SU-DHL-6 (cell line): Measurements from ENCODE around the gene CCDC88A.
"Not testable (repeated sequence)": the region's sequence is repeated elsewhere in the genome, so short reads cannot be mapped to it uniquely, and the experiment has no call there.

Experiments
- H2AFZ ChIP-seq: fragments of 200-600 bp; sonication (generic); 2 replicates; pipeline ENCODE4 v1.6.1; 2014; ENCODE audit warnings: low read depth, mild to moderate bottlenecking, moderate library complexity, mixed read lengths, antibody characterized with exemption, low read length; ENCODE audit not compliant: severe bottlenecking
- H3F3A ChIP-seq: fragments of 200-600 bp; shearing (Covaris generic); 2 replicates; pipeline ENCODE4 v1.6.0; 2016; ENCODE audit warnings: antibody characterized with exemption, mild to moderate bottlenecking; ENCODE audit not compliant: insufficient read depth
- H3K27ac ChIP-seq: fragments of 200-600 bp; sonication (generic); 2 replicates; pipeline ENCODE4 v1.5.1; 2016; ENCODE audit warnings: low read depth, mild to moderate bottlenecking, low read length, moderate library complexity, mixed read lengths
- H3K27me3 ChIP-seq: fragments of 200-600 bp; sonication (generic), shearing (Covaris generic); 2 replicates; pipeline ENCODE4 v1.6.0; 2014; ENCODE audit warnings: mild to moderate bottlenecking, low read length
- H3K36me3 ChIP-seq: fragments of 200-600 bp; sonication (generic); 2 replicates; pipeline ENCODE4 v1.6.1; 2014; ENCODE audit warnings: mild to moderate bottlenecking, low read length, mixed read lengths
- H3K4me2 ChIP-seq: fragments of 300-600, 200-600 bp; shearing (Covaris generic), sonication (generic); 2 replicates; pipeline ENCODE4 v1.6.0; 2014; ENCODE audit warnings: low read length, low read depth, mild to moderate bottlenecking; ENCODE audit not compliant: poor library complexity, severe bottlenecking
- H3K4me3 ChIP-seq: fragments of 200-600 bp; sonication (generic); 2 replicates; pipeline ENCODE4 v1.5.1; 2014; ENCODE audit warnings: antibody characterized with exemption, low read length, mild to moderate bottlenecking, mixed read lengths; ENCODE audit not compliant: insufficient read depth, poor library complexity, severe bottlenecking
- H3K79me2 ChIP-seq: fragments of 200-600 bp; sonication (generic); 2 replicates; pipeline ENCODE4 v1.6.1; 2014; ENCODE audit warnings: mild to moderate bottlenecking, low read length, moderate library complexity; ENCODE audit not compliant: insufficient read depth
- H3K9ac ChIP-seq: fragments of 200-600 bp; sonication (generic); 2 replicates; pipeline ENCODE4 v1.7.0; 2014; ENCODE audit warnings: mild to moderate bottlenecking, low read length
- H3K9me2 ChIP-seq: fragments of 200-600 bp; sonication (generic); replicated peaks from 2 replicates; pipeline ENCODE4 v1.6.1; 2014; ENCODE audit warnings: low read length; ENCODE audit not compliant: insufficient read depth
- H3K9me3 ChIP-seq: fragments of 200-600 bp; sonication (generic); 2 replicates; pipeline ENCODE4 v1.6.1; 2014; ENCODE audit warnings: low read length, mixed read lengths; ENCODE audit not compliant: insufficient read depth
- H4K20me1 ChIP-seq: fragments of 200-600 bp; sonication (generic); 2 replicates; pipeline ENCODE4 v1.6.1; 2014; ENCODE audit warnings: low read depth, mild to moderate bottlenecking, antibody characterized with exemption, low read length, moderate library complexity, mixed read lengths
- CTCF ChIP-seq: fragments of 200-600 bp; sonication (generic); IDR thresholded peaks from one replicate; pipeline ENCODE4 v1.5.1; 2017; ENCODE audit warnings: antibody characterized with exemption, mild to moderate bottlenecking, low read length, moderate library complexity; ENCODE audit not compliant: insufficient read depth, poor library complexity, severe bottlenecking
- EZH2phosphoT487 ChIP-seq: fragments of 200-600 bp; sonication (generic), shearing (Covaris generic); conservative IDR thresholded peaks from 2 replicates; pipeline ENCODE4 v1.6.1; 2018; ENCODE audit warnings: mild to moderate bottlenecking, antibody characterized with exemption, low read length, moderate library complexity, mixed read lengths

CCDC88A gene

GRCh38 chr2:55268907-55269644, 150.6 kb downstream of the CCDC88A start, which contains the start of gene MTIF2:
MTIF2 (minus strand) TSS chr2:55269231; CDS start chr2:55263858, 5,373 bp downstream.
- H2AFZ ChIP-seq: peak within 1 kb of the TSS; percentile 80
- peak within 1 kb of the TSS; percentile 47 for H3K27ac ChIP-seq
- no peaks in the 10 kb centered on the region for H3K9me2 ChIP-seq
- peak within 1 kb of the TSS; percentile 79 for H3K4me3 ChIP-seq
- H4K20me1 ChIP-seq: no peaks in the 10 kb centered on the region
- H3K27me3 ChIP-seq: no peaks in the 10 kb centered on the region
- H3K4me2 ChIP-seq: peak within 1 kb of the TSS; percentile 98
- H3K9me3 ChIP-seq: no peaks in the 10 kb centered on the region
- peaks cover 4% of the 10 kb centered on the region; the same call in 1 of the 2 replicates for H3K36me3 ChIP-seq
- H3K9ac ChIP-seq: peak within 1 kb of the TSS; percentile 92
- TF ChIP-seq EZH2phosphoT487 (no peak), CTCF (no peak)
- peaks cover 16% of the 10 kb centered on the region for H3K79me2 ChIP-seq
- H3F3A ChIP-seq: peaks cover 16% of the 10 kb centered on the region

- Histone ChIP-seq H3K27ac (peak overlapping the region; percentile 47), H3K36me3 (peaks cover 4% of the 10 kb centered on the region; the same call in 1 of the 2 replicates), H3F3A (peaks cover 21% of the 10 kb centered on the region), H3K9me3 (no peaks in the 10 kb centered on the region), H3K4me3 (peak overlapping the region; percentile 79), H2AFZ (peak overlapping the region; percentile 80), H3K4me2 (peak overlapping the region; percentile 98), H3K79me2 (peaks cover 16% of the 10 kb centered on the region), H3K9ac (peak overlapping the region; percentile 92), H4K20me1 (no peaks in the 10 kb centered on the region), H3K27me3 (no peaks in the 10 kb centered on the region), H3K9me2 (no peaks in the 10 kb centered on the region)
- no peak for TF ChIP-seq EZH2phosphoT487
- TF ChIP-seq CTCF: no peak
These were observed 151.3 kb downstream of the CCDC88A start for GRCh38 chr2:55268288-55268906.

GRCh38 chr2:55259586-55259985, 160.1 kb downstream of the CCDC88A start:
- not testable (repeated sequence) for H3K9me2 ChIP-seq, H3K4me2 ChIP-seq, H3K79me2 ChIP-seq, H3F3A ChIP-seq, H3K9me3 ChIP-seq, H3K27ac ChIP-seq, H2AFZ ChIP-seq, H4K20me1 ChIP-seq, H3K27me3 ChIP-seq, H3K4me3 ChIP-seq, H3K9ac ChIP-seq
- peaks cover 21% of the 10 kb centered on the region; the same call in 1 of the 2 replicates for H3K36me3 ChIP-seq

GRCh38 chr2:55252832-55253231, 166.8 kb downstream of the CCDC88A start:
- Histone ChIP-seq H3K4me2 (no peak overlapping the region), H3K27ac (no peak overlapping the region), H3K36me3 (peaks cover 29% of the 10 kb centered on the region; the same call in 1 of the 2 replicates), H3K9me2 (no peaks in the 10 kb centered on the region), H3K27me3 (no peaks in the 10 kb centered on the region), H3K9me3 (no peaks in the 10 kb centered on the region), H3K4me3 (no peak overlapping the region), H3K9ac (no peak overlapping the region), H3F3A (no peaks in the 10 kb centered on the region; the same call in 1 of the 2 replicates), H3K79me2 (no peaks in the 10 kb centered on the region), H4K20me1 (no peaks in the 10 kb centered on the region), H2AFZ (no peak overlapping the region)
- no peak for TF ChIP-seq EZH2phosphoT487
- no peak for TF ChIP-seq CTCF
